Left renal cortex interstitium (tissue), 4 donors: ENCODE data around the gene FGF11. TPM values are rescaled to one million over a fixed set of nuclear protein-coding genes. Genes with fewer than 3 reads are reported as not detected.
"Not testable (repeated sequence)": the region's sequence is repeated elsewhere in the genome, so short reads cannot be mapped to it uniquely, and the experiment has no call there.

ENCODE experiments used
- DNase-seq, 4 donors: peaks; one replicate each; pipeline ENCODE4 v3.0.0-alpha.2; 2013; ENCODE audit warnings: low read depth in 4 of 4, low spot score in 2 of 4, missing footprints in 1 of 4
- polyA plus RNA-seq, 4 donors: library from polyadenylated mRNA; unstranded; fragments of 120-200 nt; gene quantifications; one replicate each; pipeline ENCODE4 v1.2.1, GENCODE V29; 2013; ENCODE audit not compliant: insufficient read length in 4 of 4

FGF11 gene
- polyA plus RNA-seq, 4 donors, result 6.1 to 6.9 (median 6.4) TPM

DNA sequence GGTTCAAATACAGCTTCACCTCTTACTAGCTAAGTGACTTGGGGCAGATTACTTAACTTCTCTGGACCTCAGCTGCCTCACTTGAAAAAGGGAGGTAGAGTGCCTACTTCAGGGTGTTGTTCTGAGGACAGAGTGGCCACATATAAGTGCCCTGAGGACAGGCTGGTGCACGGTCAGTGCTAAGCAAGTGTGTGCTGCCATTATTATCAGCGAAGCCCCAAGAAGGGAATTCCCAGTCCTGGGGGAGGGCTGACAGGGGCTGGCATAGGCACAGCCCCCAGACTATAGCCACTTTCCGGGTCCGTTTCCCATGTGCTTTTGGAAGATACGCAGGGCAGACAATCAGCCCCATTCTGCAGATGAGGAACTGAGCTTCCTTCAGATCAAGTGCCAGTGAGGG is 37.6 kb downstream of the FGF11 start:
- no peak for DNase-seq

GRCh38 chr17:7477392-7478275 is 38.3 kb downstream of the FGF11 start:
- DNase-seq, result peak in 1 of 4 donors; percentile 32

DNA sequence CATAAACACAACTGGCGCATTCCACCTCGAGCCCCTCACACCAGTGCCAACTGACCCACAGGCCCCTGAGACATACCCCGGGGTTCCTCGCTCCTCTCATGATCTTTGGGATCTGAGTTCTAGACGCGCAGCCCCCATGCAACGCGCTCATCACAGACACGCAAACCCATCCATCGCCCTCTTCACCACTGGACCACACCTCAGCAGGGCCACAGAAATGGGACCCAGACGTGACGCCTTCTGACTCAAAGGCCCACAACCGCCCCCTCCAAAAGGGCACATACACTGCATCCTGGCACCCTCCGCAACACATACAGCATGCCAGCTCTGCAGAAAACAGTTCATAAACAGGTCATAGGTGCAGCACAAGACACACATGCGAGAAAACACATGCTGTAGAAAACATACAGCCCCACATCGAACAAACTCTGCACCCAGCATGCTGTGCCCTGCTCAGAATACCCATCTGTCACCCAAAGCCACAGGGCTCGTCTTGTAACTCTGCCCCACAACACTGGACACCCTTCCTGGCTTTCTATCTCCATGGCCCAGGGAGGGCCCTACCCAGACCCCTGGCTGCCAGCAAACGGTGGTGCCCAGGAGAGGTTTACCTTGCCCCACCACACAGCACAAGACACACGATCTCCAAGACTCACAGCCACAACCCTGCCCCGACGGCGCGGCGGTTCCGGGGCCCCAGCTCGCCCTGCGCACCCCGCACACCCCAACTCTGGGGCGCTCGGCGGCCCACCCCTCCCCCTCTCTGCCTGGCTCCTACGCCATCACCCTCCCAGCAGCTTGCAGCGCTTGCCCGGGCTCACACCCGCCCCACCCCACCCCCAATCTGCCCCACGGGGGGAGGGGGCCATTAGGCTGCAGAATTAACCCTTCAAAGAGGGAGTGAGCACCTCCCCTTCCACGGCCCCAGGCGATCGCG is 39.2 kb downstream of the FGF11 start:
- DNase-seq, result no peak

- DNase-seq, result peak in 1 of 4 donors; percentile 47
These were observed 40.1 kb downstream of the FGF11 start, which contains the start of gene ZBTB4 for GRCh38 chr17:7479213-7480088. TSS of gene ZBTB4 (minus strand) at chr17:7479631. CDS start at chr17:7466801, 12,830 bp downstream.

DNA sequence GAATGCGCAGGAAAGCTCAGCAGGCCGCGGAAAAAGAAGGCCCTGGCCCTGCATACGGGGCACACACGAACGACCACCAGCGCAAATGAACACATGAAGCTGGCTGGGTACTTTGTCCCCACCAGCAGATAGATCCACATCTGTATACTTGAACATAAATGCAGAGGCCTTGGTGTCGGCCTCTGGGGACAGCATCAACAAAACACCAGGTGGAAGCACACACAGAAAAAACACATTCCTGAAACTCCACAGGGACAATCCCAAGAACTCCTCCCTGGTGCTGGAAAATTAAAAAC is 40.7 kb downstream of the FGF11 start:
- DNase-seq, result no peak

DNA sequence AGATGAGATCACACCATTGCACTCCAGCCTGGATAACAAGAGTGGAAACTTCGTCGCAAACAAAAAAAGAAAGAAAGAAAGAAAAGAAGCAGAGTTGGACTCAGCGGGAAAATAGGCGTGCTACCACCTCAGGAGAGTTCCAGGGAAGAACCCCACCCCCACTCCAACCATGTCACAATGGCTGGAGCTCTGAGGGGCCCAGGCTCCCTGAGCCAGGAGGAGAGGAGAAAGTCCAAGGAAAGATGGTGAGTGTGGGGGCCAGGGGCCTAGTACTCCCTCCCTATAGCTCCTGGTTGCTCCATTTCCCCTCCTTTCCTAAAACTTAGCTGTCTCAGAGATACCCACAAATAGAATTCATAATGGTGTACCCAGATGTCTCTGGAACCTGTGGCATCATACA is 42.0 kb downstream of the FGF11 start, which contains the start of gene SLC35G6:
TSS of gene SLC35G6 (plus strand) at position 172 of the 400 bp plus-strand sequence. CDS start at position 243, 71 bp downstream.
- DNase-seq, result not testable (repeated sequence)

DNA sequence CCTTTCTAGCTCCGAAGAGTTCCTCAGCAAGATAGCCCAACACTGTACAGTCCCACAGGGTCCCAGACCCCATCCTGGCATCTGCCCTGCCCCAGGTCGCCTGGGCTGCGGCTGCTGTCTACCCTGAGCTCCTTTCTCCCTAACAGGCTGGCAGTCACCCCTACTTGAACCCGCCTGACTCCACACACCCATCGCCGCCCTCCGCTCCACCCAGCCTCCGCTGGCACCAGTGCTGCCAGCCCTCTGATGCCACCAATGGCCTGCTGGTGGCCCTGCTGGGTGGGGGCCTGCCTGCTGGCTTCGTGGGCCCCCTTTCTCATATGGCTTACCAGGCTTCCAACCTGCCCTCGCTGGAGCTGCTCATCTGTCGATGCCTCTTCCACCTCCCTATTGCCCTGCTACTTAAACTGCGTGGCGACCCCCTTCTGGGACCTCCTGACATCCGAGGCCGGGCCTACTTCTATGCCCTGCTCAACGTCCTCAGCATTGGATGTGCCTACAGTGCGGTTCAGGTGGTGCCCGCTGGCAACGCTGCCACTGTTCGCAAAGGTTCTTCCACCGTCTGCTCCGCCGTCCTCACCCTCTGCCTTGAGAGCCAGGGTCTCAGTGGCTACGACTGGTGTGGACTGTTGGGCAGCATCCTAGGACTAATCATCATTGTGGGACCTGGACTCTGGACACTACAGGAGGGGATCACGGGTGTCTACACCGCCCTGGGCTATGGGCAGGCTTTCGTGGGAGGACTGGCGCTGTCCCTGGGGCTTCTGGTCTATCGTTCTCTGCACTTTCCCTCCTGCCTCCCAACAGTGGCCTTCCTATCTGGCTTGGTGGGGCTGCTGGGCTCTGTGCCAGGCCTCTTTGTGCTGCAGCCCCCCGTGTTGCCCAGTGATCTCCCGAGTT is 42.8 kb downstream of the FGF11 start:
- not testable (repeated sequence) for DNase-seq

DNA sequence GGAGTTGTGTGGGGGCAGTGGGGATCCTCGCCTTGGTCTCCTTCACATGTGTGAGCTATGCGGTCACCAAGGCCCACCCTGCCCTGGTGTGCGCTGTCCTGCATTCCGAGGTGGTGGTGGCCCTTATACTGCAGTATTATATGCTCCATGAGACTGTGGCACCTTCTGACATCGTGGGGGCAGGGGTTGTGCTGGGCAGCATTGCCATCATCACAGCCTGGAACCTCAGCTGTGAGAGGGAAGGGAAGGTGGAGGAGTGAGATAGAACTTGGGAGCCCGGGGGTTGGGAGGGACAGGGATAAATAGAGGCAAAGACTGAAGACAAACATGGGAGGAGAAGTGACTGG is 43.4 kb downstream of the FGF11 start:
- DNase-seq, result not testable (repeated sequence)

GRCh38 chr17:7483255-7484066 is 44.1 kb downstream of the FGF11 start:
- DNase-seq, result peak in 2 of 4 donors; percentile 70 to 73

GRCh38 chr17:7484067-7484918 is 45.0 kb downstream of the FGF11 start, which contains the start of gene POLR2A:
TSS of gene POLR2A (plus strand) at chr17:7484366.
- peak; percentile 95 to 99 (median 97) for DNase-seq

DNA sequence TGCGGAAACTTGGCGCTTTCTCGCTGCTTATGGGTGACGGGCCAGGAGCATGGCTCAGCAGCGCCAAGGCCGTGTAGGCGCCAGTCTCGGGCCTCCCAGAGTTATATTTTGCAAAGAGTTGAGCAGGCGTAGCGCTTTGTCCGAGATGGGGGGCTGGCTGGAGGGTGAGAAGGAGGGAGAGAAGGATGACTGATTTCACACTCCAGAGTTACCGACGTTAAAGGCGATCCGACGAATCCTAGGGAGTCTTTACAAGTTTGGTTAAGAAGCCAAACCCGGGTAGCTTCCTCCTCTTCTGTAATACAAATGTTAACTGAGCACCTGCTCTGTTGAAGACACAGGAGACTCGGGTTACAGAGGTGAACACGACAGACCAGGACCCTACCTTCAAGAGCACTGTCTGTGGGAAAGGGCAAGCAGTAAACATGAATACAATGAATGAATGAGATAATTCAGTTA is 45.6 kb downstream of the FGF11 start:
- DNase-seq, result no peak

- DNase-seq, result no peak
These were observed 46.9 kb downstream of the FGF11 start for GRCh38 chr17:7486181-7486580.

GRCh38 chr17:7490144-7490543 is 50.8 kb downstream of the FGF11 start:
- DNase-seq, result no peak

GRCh38 chr17:7491583-7491982 is 52.3 kb downstream of the FGF11 start:
- no peak for DNase-seq

DNA sequence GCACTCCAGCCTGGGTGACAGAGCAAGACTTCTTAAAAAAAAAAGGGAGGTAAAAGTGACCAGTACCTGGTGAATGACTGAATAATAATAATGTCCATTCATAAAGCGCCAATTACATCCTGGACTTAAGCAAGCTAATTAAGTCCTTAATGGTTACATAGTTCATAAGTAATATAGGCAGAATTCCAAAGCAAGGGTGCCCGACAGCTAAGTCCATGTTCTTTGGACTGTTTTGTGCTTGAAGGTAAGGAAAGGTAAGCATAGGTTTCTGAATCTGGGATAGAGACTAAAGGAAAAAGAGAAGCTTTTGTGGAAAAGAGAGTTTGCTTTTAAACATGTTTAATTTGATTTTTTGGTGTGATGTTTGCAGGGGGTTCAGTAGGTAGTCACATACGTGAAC is 54.6 kb downstream of the FGF11 start:
- DNase-seq, result no peak
